Thymus (tissue), 11 donors: ENCODE results near the gene SERTAD4. TPM values are rescaled to one million over a fixed set of nuclear protein-coding genes. Genes with fewer than 3 reads are reported as not detected.
A peak's percentile ranks its signal among the peaks of the same experiment; 100 is the strongest.

Experiments used
- DNase-seq, 9 donors: peaks; one replicate each; pipeline ENCODE4 v3.0.0-alpha.2; 2013; ENCODE audit warnings: low spot score in 9 of 9, low read depth in 6 of 9, missing footprints in 1 of 9
- H3K27ac ChIP-seq, 2 donors: one replicate each; pipeline ENCODE4 v1.5.1; 2013; ENCODE audit warnings: control low read depth in 1 of 2, low read depth in 1 of 2, low read length in 1 of 2, mild to moderate bottlenecking in 1 of 2, moderate library complexity in 1 of 2
- H3K27me3 ChIP-seq, 2 donors: one replicate each; pipeline ENCODE4 v1.5.1; 2013; ENCODE audit warnings: low read length in 1 of 2; ENCODE audit not compliant: control insufficient read depth in 2 of 2, insufficient read depth in 1 of 2
- H3K36me3 ChIP-seq, 2 donors: one replicate each; pipeline ENCODE4 v1.5.1; 2013; ENCODE audit warnings: low read length in 1 of 2, mild to moderate bottlenecking in 1 of 2, moderate library complexity in 1 of 2; ENCODE audit not compliant: control insufficient read depth in 2 of 2, insufficient read depth in 2 of 2
- H3K4me1 ChIP-seq, 2 donors: one replicate each; pipeline ENCODE4 v1.5.1; 2013; ENCODE audit warnings: low read length in 2 of 2; ENCODE audit not compliant: control insufficient read depth in 2 of 2, insufficient read depth in 2 of 2
- H3K4me3 ChIP-seq, 2 donors: one replicate each; pipeline ENCODE4 v1.5.1; 2013; ENCODE audit warnings: low read length in 2 of 2, control low read depth in 1 of 2, mild to moderate bottlenecking in 1 of 2
- H3K9me3 ChIP-seq, 2 donors: one replicate each; pipeline ENCODE4 v1.5.1; 2013; ENCODE audit warnings: low read length in 1 of 2, mild to moderate bottlenecking in 1 of 2; ENCODE audit not compliant: control insufficient read depth in 2 of 2, insufficient read depth in 1 of 2
- WGBS: extraction: QIAGEN DNeasy Blood & Tissue Kit; methylation state at CpG from one replicate; pipeline ENCODE4 v1.1.7; 2013; 5-methylcytosine and 5-hydroxymethylcytosine counted together
- polyA plus RNA-seq: library from polyadenylated mRNA; stranded (reverse); fragments of 200-250 nt; gene quantifications from one replicate; pipeline ENCODE4 v1.2.3, GENCODE V29; 2013
- total RNA-seq: library from RNA; stranded (reverse); fragments of 120-200 nt; gene quantifications from one replicate; pipeline ENCODE4 v1.2.4, GENCODE V29; 2013
- donor health status: healthy.

The SERTAD4 gene
- total and polyA plus RNA-seq, 2 donors, result 0.33 to 1.0 TPM

GRCh38 chr1:210250998-210251679 lies 18.5 kb downstream of the SERTAD4 start:
- H3K4me1 ChIP-seq, result peaks cover 13 to 37% of the 10 kb centered on the region in 2 donors
- H3K36me3 ChIP-seq, result no peaks in the 10 kb centered on the region
- under 1% methylated on average over 37 of the region's 37 CpGs for WGBS
- no peak for DNase-seq
- peak overlapping the region in 1 of 2 donors; percentile 60 for H3K4me3 ChIP-seq
- H3K27me3 ChIP-seq, result peaks cover 2 to 79% of the 10 kb centered on the region in 2 donors
- peaks cover 1 to 6% of the 10 kb centered on the region in 2 donors for H3K9me3 ChIP-seq
- H3K27ac ChIP-seq, result peak overlapping the region in 1 of 2 donors; percentile 4

GRCh38 chr1:210251680-210252490 lies 19.3 kb downstream of the SERTAD4 start:
- Histone ChIP-seq H3K9me3 (peaks cover 1 to 6% of the 10 kb centered on the region in 2 donors), H3K27me3 (peaks cover 2 to 79% of the 10 kb centered on the region in 2 donors), H3K4me3 (peak overlapping the region in 1 of 2 donors; percentile 60), H3K36me3 (no peaks in the 10 kb centered on the region), H3K4me1 (peaks cover 13 to 31% of the 10 kb centered on the region in 2 donors), H3K27ac (no peak overlapping the region)
- WGBS, result 8% methylated on average over 58 of the region's 58 CpGs
- no peak for DNase-seq

- Histone ChIP-seq H3K27ac (no peak overlapping the region), H3K36me3 (no peaks in the 10 kb centered on the region), H3K27me3 (peaks cover 2 to 79% of the 10 kb centered on the region in 2 donors), H3K9me3 (peaks cover 1 to 6% of the 10 kb centered on the region in 2 donors), H3K4me3 (peak overlapping the region in 1 of 2 donors; percentile 60), H3K4me1 (peaks cover 16 to 25% of the 10 kb centered on the region in 2 donors)
- DNase-seq, result no peak
- WGBS, result 5% methylated on average over 29 of the region's 29 CpGs
Observed at GRCh38 chr1:210252621-210253051, 20.0 kb downstream of the SERTAD4 start.

- Histone ChIP-seq H3K4me3 (no peak overlapping the region), H3K27me3 (peaks cover 2 to 68% of the 10 kb centered on the region in 2 donors), H3K4me1 (peaks cover 16 to 22% of the 10 kb centered on the region in 2 donors), H3K9me3 (peaks cover 1 to 6% of the 10 kb centered on the region in 2 donors), H3K27ac (no peak overlapping the region), H3K36me3 (no peaks in the 10 kb centered on the region)
- no peak for DNase-seq
Observed at GRCh38 chr1:210254298-210254697, 21.7 kb downstream of the SERTAD4 start.

GRCh38 chr1:210257698-210258529 lies 25.3 kb downstream of the SERTAD4 start:
- H3K9me3 ChIP-seq, result no peaks in the 10 kb centered on the region
- peaks cover 0 to 31% of the 10 kb centered on the region in 2 donors for H3K27me3 ChIP-seq
- H3K4me1 ChIP-seq, result peaks cover 6 to 8% of the 10 kb centered on the region in 2 donors
- no peak overlapping the region for H3K4me3 ChIP-seq
- no peak for DNase-seq
- WGBS, result 88% methylated on average over 13 of the region's 13 CpGs
- H3K27ac ChIP-seq, result no peak overlapping the region
- no peaks in the 10 kb centered on the region for H3K36me3 ChIP-seq

- 73% methylated on average over 4 of the region's 4 CpGs for WGBS
- Histone ChIP-seq H3K27me3 (peaks cover 0 to 16% of the 10 kb centered on the region in 2 donors), H3K27ac (no peak overlapping the region), H3K36me3 (no peaks in the 10 kb centered on the region), H3K9me3 (no peaks in the 10 kb centered on the region), H3K4me3 (no peak overlapping the region), H3K4me1 (peaks cover 0 to 7% of the 10 kb centered on the region in 2 donors)
- no peak for DNase-seq
Observed at GRCh38 chr1:210259561-210259960, 27.0 kb downstream of the SERTAD4 start.

GRCh38 chr1:210260096-210260495 lies 27.5 kb downstream of the SERTAD4 start:
- Histone ChIP-seq H3K4me3 (no peak overlapping the region), H3K4me1 (peaks cover 0 to 7% of the 10 kb centered on the region in 2 donors), H3K9me3 (no peaks in the 10 kb centered on the region), H3K36me3 (no peaks in the 10 kb centered on the region), H3K27me3 (peaks cover 0 to 11% of the 10 kb centered on the region in 2 donors), H3K27ac (no peak overlapping the region)
- no peak for DNase-seq
- 72% methylated on average over 4 of the region's 4 CpGs for WGBS

- Histone ChIP-seq H3K4me3 (no peak overlapping the region), H3K27me3 (peaks cover 0 to 1% of the 10 kb centered on the region in 2 donors), H3K27ac (no peak overlapping the region), H3K9me3 (no peaks in the 10 kb centered on the region), H3K4me1 (peaks cover 0 to 5% of the 10 kb centered on the region in 2 donors), H3K36me3 (no peaks in the 10 kb centered on the region)
- WGBS, result 85% methylated on average over 8 of the region's 8 CpGs
- no peak for DNase-seq
Observed at GRCh38 chr1:210262167-210262896, 29.7 kb downstream of the SERTAD4 start.
